ENCODE data around the gene MAP2K1. TPM values are rescaled to one million over a fixed set of nuclear protein-coding genes. Genes with fewer than 3 reads are reported as not detected.
A peak's percentile ranks its signal among the peaks of the same experiment; 100 is the strongest.
"Not testable (repeated sequence)": the region's sequence is repeated elsewhere in the genome, so short reads cannot be mapped to it uniquely, and the experiment has no call there.

Gene MAP2K1
- polyA plus RNA-seq, 10 donors, result 95.5 to 148 (median 118) TPM

DNA sequence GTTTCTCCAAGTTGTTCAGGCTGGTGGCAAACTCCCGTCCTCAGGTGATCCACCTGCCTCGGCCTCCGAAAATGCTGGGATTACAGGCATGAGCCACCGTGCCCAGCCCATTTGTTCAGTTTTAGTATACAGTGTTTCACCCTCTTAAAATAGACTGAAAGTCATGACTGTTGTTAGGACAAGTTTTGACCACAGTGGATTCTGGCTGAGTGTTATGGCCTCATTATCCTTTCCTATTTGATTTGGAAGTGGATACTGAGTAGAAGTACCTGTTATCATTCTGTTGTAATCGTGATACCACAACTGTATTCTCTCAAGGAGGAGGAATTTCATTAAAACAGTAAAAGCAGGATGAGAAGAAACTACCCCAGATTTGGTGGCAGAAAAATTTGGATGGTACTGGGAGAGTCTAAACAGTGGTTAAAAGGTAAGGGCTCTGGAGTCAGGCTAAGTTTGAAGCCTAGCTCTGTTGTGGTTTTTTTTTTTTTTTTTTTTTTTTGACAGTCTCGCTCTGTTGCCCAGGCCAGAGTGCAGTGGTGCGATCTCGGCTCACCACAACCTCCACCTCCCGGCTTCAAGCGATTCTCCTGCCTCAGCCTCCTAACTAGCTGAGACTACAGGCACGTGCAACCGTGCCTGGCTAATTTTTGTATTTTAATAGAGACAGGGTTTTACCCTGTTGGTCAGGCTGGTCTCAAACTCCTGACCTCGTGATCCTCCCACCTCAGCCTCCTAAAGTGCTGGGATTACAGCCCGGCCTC is 2.6 kb downstream of the MAP2K1 start:
- no peak for DNase-seq

- DNase-seq, result no peak
Observed at GRCh38 chr15:66389859-66390381, 3.2 kb downstream of the MAP2K1 start.

- DNase-seq, result no peak
Observed at GRCh38 chr15:66390678-66391077, 4.0 kb downstream of the MAP2K1 start.

GRCh38 chr15:66393037-66393436 is 6.3 kb downstream of the MAP2K1 start:
- not testable (repeated sequence) for DNase-seq

- no peak for DNase-seq
Observed at GRCh38 chr15:66394472-66394871, 7.8 kb downstream of the MAP2K1 start.

DNA sequence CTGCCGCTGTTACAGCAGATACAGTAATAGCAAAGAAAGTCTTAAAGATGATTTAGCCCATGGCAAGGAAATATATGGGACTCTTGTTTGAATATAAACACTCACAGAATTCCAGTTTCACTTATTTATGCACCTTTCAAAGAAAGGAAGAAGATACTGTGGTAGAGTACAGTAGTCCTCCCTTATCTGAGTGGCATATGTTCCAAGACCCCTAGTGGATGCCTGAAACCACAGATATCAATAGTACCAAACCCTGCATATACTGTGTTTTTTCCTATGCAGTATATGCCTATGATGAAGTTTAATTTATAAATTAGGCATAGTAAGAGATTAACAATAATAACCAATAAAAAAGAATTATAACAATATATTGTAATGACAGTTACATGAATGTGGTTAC is 8.2 kb downstream of the MAP2K1 start:
- DNase-seq, result no peak

DNA sequence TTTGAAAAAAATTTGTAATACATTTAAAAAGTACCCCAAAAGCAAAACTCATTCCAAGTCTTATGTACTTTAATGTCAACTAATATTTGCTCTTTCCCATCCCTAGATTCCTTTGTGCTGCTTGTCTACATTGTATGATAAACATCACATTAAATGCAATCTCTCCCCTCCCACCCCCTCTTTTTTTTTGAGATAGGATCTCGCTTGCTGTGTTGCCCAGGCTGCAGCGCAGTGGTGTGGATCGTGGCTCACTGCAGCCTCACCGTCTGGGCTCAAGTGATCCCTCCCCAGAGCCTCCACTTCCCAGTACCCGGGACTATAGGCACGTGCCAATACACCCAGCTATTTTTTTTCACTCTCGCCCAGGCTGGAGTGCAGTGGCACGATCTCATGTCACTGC is 12.6 kb downstream of the MAP2K1 start:
- no peak for DNase-seq

GRCh38 chr15:66400351-66400774 is 13.7 kb downstream of the MAP2K1 start:
- no peak for DNase-seq

- no peak for DNase-seq
Observed at GRCh38 chr15:66401130-66402021, 14.7 kb downstream of the MAP2K1 start.

DNA sequence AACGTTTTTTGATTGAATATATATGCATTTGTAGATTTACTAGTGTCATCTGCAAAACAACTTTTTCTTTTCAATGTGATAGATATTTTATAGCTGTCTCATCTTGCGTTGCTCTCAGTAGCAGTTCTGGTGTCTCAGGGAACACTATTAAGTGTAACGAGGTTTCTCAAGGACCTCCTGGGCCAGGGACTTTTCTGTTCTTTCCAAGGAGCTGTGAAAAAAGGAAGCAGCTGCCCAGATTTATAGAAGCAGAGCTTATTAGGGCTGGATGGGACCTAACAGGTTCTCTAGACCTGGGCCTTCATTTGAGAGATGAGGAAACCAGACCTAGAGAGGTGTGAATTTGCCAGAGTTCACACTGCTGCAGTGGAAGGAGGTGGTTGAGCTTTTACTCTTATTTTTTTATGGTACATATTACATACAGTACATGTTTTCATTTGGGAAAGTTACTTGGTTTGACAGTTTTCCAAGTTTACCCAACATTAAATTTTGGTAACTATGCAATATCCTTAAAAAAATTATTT is 16.1 kb downstream of the MAP2K1 start:
- no peak for DNase-seq

GRCh38 chr15:66403323-66403722 is 16.6 kb downstream of the MAP2K1 start:
- DNase-seq, result no peak

DNA sequence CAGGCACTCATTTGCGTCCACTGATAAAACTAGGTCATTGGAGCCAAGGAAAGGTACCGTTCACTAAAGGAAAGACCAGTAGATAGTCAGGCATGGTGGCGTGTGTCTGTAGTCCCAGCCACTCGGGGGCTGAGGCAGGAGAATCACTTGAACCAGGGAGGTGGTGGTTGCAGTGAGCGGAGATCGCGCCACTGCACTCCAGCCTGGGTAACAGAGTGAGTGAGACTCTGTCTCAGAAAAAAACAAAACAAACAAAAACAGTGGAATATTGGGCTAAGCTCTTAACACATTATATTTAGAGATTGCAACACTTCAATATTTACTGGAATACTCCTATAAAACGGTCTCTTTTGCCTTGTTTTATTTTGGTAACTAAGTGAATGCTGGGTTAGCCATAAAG is 17.4 kb downstream of the MAP2K1 start:
- no peak for DNase-seq

GRCh38 chr15:66404532-66404931 is 17.8 kb downstream of the MAP2K1 start:
- no peak for DNase-seq

DNA sequence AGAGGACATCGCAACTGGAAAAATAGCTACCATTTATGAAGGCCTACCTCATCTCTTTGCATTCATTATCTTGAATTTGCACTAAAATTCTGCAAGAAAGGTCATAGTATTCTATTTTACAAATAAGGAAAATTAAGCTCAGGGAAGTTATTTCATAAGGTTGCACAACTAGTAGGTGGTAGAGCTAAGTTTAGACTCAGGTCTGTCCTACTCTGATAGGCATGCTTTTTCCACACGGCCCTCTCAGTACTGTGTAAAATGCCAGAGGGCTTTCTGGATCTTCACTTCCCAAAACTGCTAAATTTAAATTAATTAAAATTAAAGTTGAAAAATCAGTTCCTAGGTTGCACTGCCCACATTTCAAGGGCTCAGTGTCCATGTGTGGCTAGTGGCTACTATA is 18.3 kb downstream of the MAP2K1 start:
- no peak for DNase-seq

DNA sequence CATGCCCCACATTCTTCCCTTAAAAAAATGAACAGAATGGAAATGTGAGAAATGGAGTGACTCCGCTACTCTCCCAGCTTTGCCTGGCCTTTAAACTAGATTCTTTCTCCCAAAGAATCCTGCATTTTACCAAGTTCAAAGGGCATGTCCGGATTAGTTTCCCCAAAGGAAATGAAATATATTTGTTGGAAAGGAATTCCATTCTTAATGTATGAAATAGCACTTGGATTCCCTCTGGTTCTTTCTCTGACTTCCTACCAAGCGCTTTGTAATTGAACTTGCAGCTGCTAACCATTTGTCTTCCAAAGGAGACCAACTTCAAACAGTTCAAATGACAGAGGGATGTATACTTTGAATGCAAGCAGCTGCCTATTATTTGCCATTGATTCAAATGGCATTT is 18.9 kb downstream of the MAP2K1 start:
- DNase-seq, result peak; percentile 52 to 88 (median 77)

DNA sequence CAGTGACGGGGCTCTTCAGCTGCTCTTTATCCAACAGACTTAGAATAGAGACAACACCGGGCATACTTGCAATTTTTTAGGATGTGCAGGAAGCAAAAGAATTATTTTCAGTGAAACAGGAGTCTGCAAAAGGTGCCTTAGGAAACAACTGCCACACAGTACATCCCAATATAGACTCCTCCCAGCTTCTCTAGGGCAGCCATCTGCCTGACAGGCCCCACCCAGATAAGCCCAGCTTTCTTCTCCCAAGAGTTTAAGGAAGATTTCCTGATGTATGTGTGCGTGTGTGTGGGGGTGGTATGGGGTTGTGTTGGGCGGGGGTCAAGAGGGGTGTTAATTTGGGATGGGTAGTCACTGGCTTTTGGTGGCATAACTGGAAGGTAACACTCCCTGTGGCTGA is 21.5 kb downstream of the MAP2K1 start:
- no peak for DNase-seq

DNA sequence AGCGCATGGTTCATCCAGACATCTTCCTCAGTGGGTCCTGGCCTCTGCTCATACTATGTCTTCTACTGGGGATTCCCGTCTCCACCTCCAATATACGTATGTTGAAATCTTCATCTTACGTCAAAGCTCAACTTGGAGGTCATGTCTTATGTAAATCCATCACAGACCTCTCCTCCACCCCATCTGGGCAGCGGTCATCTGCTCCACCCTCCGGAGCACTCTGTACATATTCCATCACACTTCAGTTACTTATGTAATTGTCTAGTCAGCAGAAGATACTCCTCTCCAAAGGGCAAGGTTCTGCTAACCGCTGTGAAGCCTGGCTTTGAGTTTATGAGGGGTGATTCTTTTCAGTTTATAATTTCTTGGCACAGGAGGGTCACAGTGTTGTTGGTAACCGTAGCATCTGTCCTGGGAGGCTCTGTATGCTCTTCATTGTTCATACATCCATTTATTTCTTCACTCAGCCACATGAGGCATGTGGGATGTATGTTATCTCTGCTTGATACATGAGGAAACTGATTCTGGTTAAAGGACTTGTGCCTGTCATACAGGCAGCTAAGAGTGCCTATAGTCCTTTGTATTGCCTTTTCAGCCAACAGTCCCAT is 22.1 kb downstream of the MAP2K1 start:
- DNase-seq, result no peak

- no peak for DNase-seq
Observed at GRCh38 chr15:66409565-66410108, 22.9 kb downstream of the MAP2K1 start.

- DNase-seq, result no peak
Observed at GRCh38 chr15:66411190-66411589, 24.5 kb downstream of the MAP2K1 start.

GRCh38 chr15:66412220-66412619 is 25.5 kb downstream of the MAP2K1 start:
- DNase-seq, result no peak

GRCh38 chr15:66413579-66413978 is 26.9 kb downstream of the MAP2K1 start:
- no peak for DNase-seq

GRCh38 chr15:66415360-66415759 is 28.6 kb downstream of the MAP2K1 start:
- DNase-seq, result no peak

Data from muscle of back (tissue), 11 donors.